Spleen (tissue), 11 donors: ENCODE measurements around the gene FAF1. TPM values are rescaled to one million over a fixed set of nuclear protein-coding genes. Genes with fewer than 3 reads are reported as not detected.

Experiments
- DNase-seq: peaks from one replicate; pipeline ENCODE4 v3.0.0-alpha.2; 2020
- H3K27ac ChIP-seq, 8 donors: fragments of 200-600 bp; sonication (generic) in 7 of 8; 1 replicate in 4 of 8; 2 replicates in 4 of 8; pipeline versions ENCODE4 v1.5.0 to v1.8.0; 2016 to 2021; ENCODE audit warnings: inconsistent platforms in 4 of 8, mild to moderate bottlenecking in 4 of 8, moderate library complexity in 1 of 8
- H3K27me3 ChIP-seq, 7 donors: fragments of 200-600 bp; sonication (generic) in 6 of 7; replicated peaks in 1 of 7; 1 replicate in 4 of 7; 2 replicates in 3 of 7; pipeline versions ENCODE4 v1.5.0 to v1.8.0; 2016 to 2021; ENCODE audit warnings: inconsistent platforms in 3 of 7, mild to moderate bottlenecking in 1 of 7
- H3K36me3 ChIP-seq, 6 donors: fragments of 200-600 bp; sonication (generic) in 5 of 6; 1 replicate in 4 of 6; 2 replicates in 2 of 6; pipeline versions ENCODE4 v1.5.0 to v1.8.0; 2016 to 2021; ENCODE audit warnings: inconsistent platforms in 2 of 6
- H3K4me1 ChIP-seq, 6 donors: fragments of 200-600 bp; sonication (generic) in 5 of 6; 1 replicate in 3 of 6; 2 replicates in 3 of 6; pipeline versions ENCODE4 v1.5.0 to v1.8.0; 2016 to 2021; ENCODE audit warnings: inconsistent platforms in 3 of 6
- H3K4me3 ChIP-seq, 8 donors: fragments of 200-600 bp; sonication (generic) in 7 of 8; 1 replicate in 4 of 8; 2 replicates in 4 of 8; pipeline versions ENCODE4 v1.5.0 to v1.8.0; 2016 to 2021; ENCODE audit warnings: inconsistent platforms in 4 of 8, mild to moderate bottlenecking in 4 of 8, moderate library complexity in 2 of 8
- H3K9me3 ChIP-seq, 8 donors: fragments of 200-600 bp; sonication (generic) in 7 of 8; 1 replicate in 4 of 8; 2 replicates in 4 of 8; pipeline versions ENCODE4 v1.5.0 to v1.8.0; 2016 to 2021; ENCODE audit warnings: inconsistent platforms in 4 of 8
- CTCF ChIP-seq, 11 experiments: fragments of 200-600 bp in 7 of 11; fragments of 450-650 bp in 4 of 11; sonication (generic) in 4 of 11; IDR thresholded peaks in 8 of 11; conservative IDR thresholded peaks in 3 of 11; 1 replicate in 7 of 11; 2 replicates in 4 of 11; pipeline versions ENCODE4 v1.4.0 to v1.8.0; 2016 to 2021; ENCODE audit warnings: antibody characterized with exemption in 11 of 11, inconsistent platforms in 4 of 11, mild to moderate bottlenecking in 1 of 11
- POLR2A ChIP-seq, 3 donors: fragments of 450-650 bp; IDR thresholded peaks; one replicate each; pipeline ENCODE4 v1.5.1; 2017; ENCODE audit warnings: antibody characterized with exemption in 3 of 3, mild to moderate bottlenecking in 1 of 3
- POLR2AphosphoS5 ChIP-seq, 3 donors: sonication (generic); formaldehyde crosslinking; IDR thresholded peaks; one replicate each; pipeline ENCODE4 v1.5.1; 2017; ENCODE audit warnings: antibody characterized with exemption in 3 of 3
- WGBS, 5 donors: extraction: QIAGEN DNeasy Blood & Tissue Kit in 3 of 5; methylation state at CpG; one replicate each; pipeline versions ENCODE4 v1.1.5 to v1.1.7; 2013 to 2018; 5-methylcytosine and 5-hydroxymethylcytosine counted together
- intact Hi-C: fragments of 100-400 bp; cut with DNase I; formaldehyde crosslinking; loops from one replicate; pipeline ENCODE4 v1.15.0; 2023; ENCODE audit warnings: low total_unique reads
- polyA plus RNA-seq, 3 donors: library from polyadenylated mRNA; stranded (reverse); fragments of 200-250 nt; gene quantifications; one replicate each; pipeline ENCODE4 v1.2.1, GENCODE V29; 2013
- total RNA-seq, 7 donors: library from RNA; depleted of rRNA in 3 of 7; stranded (reverse); fragments of >200 nt in 3 of 7; fragmentation: NEBNext Ultra II Directional in 4 of 7; extraction: Animal tissue kit (Norgen Biotek cat#: 25700) in 4 of 7; gene quantifications; one replicate each; pipeline versions ENCODE4 v1.1.0 to v1.2.1, GENCODE V29; 2016 to 2021
- donor health status: healthy with polysubstance abuse.
- donor health status: DM: no; HTN: no; CAD: no; lungs with moderate emphysema.
- donor health status: DM: no; HTN: no; CAD: no.
- donor health status: Bipolar disorder and iron deficiency.
- donor health status: healthy.
- donor health status: DM: no; HTN: no; CAD: no.
- donor health status: DM: yes; HTN: yes; CAD: no.

Gene FAF1
- total and polyA plus RNA-seq, 10 donors, result 16.7 to 58.7 (median 40.0) TPM

GRCh38 chr1:50559421-50559820 is 400.6 kb downstream of the FAF1 start:
- Histone ChIP-seq H3K36me3 (peaks cover 0 to 63% (median 6%) of the 10 kb centered on the region in 6 donors), H3K27me3 (no peaks in the 10 kb centered on the region), H3K4me3 (no peak overlapping the region), H3K27ac (no peak overlapping the region), H3K4me1 (no peaks in the 10 kb centered on the region), H3K9me3 (no peaks in the 10 kb centered on the region)
- DNase-seq, result no peak
- intact Hi-C loops, result no loop called here
- WGBS, 5 donors, result 96 to 100% (median 98%) methylated on average over 3 of the region's 3 CpGs
- TF ChIP-seq CTCF (IDR thresholded peaks at IDR 0.05 in 8 of 11, conservative IDR thresholded peaks at IDR 0.05 in 3 of 11) (no peak), POLR2A (IDR thresholded peaks at IDR 0.05) (no peak), POLR2AphosphoS5 (IDR thresholded peaks at IDR 0.05) (no peak)

GRCh38 chr1:50553921-50554320 is 406.1 kb downstream of the FAF1 start:
- Histone ChIP-seq H3K4me3 (no peak overlapping the region), H3K4me1 (no peaks in the 10 kb centered on the region), H3K9me3 (no peaks in the 10 kb centered on the region), H3K36me3 (peaks cover 0 to 23% (median 0%) of the 10 kb centered on the region in 6 donors), H3K27ac (no peak overlapping the region), H3K27me3 (no peaks in the 10 kb centered on the region)
- intact Hi-C loops, result no loop called here
- WGBS, 5 donors, result 81 to 95% (median 89%) methylated on average over 2 of the region's 2 CpGs
- no peak for DNase-seq
- TF ChIP-seq POLR2AphosphoS5 (IDR thresholded peaks at IDR 0.05), result no peak
- TF ChIP-seq CTCF (IDR thresholded peaks at IDR 0.05 in 8 of 11, conservative IDR thresholded peaks at IDR 0.05 in 3 of 11), result no peak
- no peak for TF ChIP-seq POLR2A (IDR thresholded peaks at IDR 0.05)

- TF ChIP-seq POLR2AphosphoS5 (IDR thresholded peaks at IDR 0.05) (no peak), POLR2A (IDR thresholded peaks at IDR 0.05) (no peak), CTCF (IDR thresholded peaks at IDR 0.05 in 8 of 11, conservative IDR thresholded peaks at IDR 0.05 in 3 of 11) (no peak)
- H3K27ac ChIP-seq, result no peak overlapping the region
- no peaks in the 10 kb centered on the region for H3K4me1 ChIP-seq
- H3K27me3 ChIP-seq, result no peaks in the 10 kb centered on the region
- H3K4me3 ChIP-seq, result no peak overlapping the region
- intact Hi-C loops, result no loop called here
- H3K9me3 ChIP-seq, result no peaks in the 10 kb centered on the region
- DNase-seq, result no peak
- H3K36me3 ChIP-seq, result peaks cover 0 to 27% (median 0%) of the 10 kb centered on the region in 6 donors
- 86 to 95% (median 88%) methylated on average over 1 of the region's 1 CpG for WGBS, 5 donors
Measured at GRCh38 chr1:50548243-50548642, 411.8 kb downstream of the FAF1 start.

GRCh38 chr1:50542362-50542761 is 417.7 kb downstream of the FAF1 start:
- Histone ChIP-seq H3K36me3 (peaks cover 0 to 27% (median 0%) of the 10 kb centered on the region in 6 donors), H3K27me3 (no peaks in the 10 kb centered on the region), H3K27ac (no peak overlapping the region), H3K4me3 (no peak overlapping the region), H3K9me3 (no peaks in the 10 kb centered on the region), H3K4me1 (no peaks in the 10 kb centered on the region)
- intact Hi-C loops, result no loop called here
- no peak for DNase-seq
- TF ChIP-seq POLR2A (IDR thresholded peaks at IDR 0.05), result no peak
- TF ChIP-seq POLR2AphosphoS5 (IDR thresholded peaks at IDR 0.05), result no peak
- no peak for TF ChIP-seq CTCF (IDR thresholded peaks at IDR 0.05 in 8 of 11, conservative IDR thresholded peaks at IDR 0.05 in 3 of 11)
